SK-N-SH (cell line): Measurements from ENCODE around the gene RECK.

Experiments
- CTCF ChIP-seq: fragments of 200-600 bp; sonication (generic); IDR thresholded peaks from 2 replicates; pipeline ENCODE4 v1.6.1; 2017; ENCODE audit warnings: antibody characterized with exemption, mild to moderate bottlenecking, moderate library complexity
- EZH2phosphoT487 ChIP-seq: fragments of 200-600 bp; sonication (generic); IDR thresholded peaks from 2 replicates; pipeline ENCODE4 v1.6.1; 2017; ENCODE audit warnings: low read depth, mixed run types, mild to moderate bottlenecking, antibody characterized with exemption, moderate library complexity, borderline replicate concordance
- REST ChIP-seq: IDR thresholded peaks from 2 replicates; pipeline ENCODE4 v1.6.1; 2012; ENCODE audit warnings: mild to moderate bottlenecking, low read depth, low read length, moderate library complexity

DNA sequence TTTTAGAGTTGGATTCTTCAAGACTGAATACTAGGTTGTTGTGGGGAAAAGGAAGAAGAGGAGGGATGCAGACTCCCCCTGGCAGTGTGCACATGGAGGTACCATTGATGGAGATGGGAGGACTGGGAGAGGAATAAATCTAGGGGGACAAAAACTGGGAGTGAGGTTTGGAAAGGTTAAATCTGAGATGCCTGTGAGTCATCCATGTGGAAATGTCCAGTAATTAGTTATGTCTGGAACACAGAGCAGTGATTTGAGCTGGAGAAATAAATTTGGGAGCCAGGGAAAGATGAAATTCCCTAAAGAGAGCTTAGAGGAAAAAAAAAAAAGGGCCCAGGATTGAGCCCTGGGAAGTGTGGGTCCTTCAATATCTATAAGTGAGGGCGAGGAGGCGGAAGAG is 124.5 kb downstream of the RECK start:
- TF ChIP-seq EZH2phosphoT487: no peak
- TF ChIP-seq CTCF: no peak
- no peak for TF ChIP-seq REST
